NCI-H2196 (cell line): ENCODE results near the gene ARL4C.
A peak's percentile ranks its signal among the peaks of the same experiment; 100 is the strongest.

Experiments used
- DNase-seq: peaks from one replicate; lab custom pipeline; 2025; ENCODE audit not compliant: unreplicated experiment; lab: John Stamatoyannopoulos, UW

Gene ARL4C

GRCh38 chr2:234500394-234501006, 3.6 kb upstream of the ARL4C start:
- DNase-seq: peak; percentile 68

DNA sequence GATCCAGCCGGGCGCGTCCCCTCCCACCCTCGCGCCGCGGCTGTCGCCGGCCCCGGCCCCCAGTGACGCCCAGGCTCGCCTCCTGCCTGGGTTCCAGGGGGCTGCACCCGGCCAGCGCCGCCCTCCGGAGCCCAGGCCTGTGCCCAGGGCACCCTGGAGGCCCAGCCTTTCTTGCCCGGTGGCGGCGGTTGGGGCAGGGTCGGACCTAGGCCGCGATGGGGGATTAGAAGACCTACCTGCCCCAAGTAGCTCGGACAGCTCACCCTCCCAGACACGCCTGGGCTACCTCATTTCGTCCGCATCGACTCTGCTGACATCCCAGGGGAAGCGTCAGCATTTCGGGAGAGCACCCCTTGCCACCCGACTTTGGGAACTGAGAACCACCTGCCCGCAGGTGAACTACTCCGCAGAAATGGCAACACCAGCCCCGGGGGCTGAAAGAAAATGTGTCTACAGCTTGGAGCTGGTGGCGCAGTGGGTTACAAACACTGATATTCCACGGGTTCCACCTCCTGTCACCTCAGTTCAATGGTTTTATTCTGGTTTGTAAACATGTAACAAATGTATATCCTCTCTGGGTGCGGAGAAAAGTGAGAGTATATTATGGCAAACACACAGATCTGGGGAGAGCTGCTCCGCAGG, 834 bp upstream of the ARL4C start:
- DNase-seq: no peak

- DNase-seq: peak; percentile 51
These were observed 636 bp downstream of the ARL4C start for GRCh38 chr2:234496055-234496834.

DNA sequence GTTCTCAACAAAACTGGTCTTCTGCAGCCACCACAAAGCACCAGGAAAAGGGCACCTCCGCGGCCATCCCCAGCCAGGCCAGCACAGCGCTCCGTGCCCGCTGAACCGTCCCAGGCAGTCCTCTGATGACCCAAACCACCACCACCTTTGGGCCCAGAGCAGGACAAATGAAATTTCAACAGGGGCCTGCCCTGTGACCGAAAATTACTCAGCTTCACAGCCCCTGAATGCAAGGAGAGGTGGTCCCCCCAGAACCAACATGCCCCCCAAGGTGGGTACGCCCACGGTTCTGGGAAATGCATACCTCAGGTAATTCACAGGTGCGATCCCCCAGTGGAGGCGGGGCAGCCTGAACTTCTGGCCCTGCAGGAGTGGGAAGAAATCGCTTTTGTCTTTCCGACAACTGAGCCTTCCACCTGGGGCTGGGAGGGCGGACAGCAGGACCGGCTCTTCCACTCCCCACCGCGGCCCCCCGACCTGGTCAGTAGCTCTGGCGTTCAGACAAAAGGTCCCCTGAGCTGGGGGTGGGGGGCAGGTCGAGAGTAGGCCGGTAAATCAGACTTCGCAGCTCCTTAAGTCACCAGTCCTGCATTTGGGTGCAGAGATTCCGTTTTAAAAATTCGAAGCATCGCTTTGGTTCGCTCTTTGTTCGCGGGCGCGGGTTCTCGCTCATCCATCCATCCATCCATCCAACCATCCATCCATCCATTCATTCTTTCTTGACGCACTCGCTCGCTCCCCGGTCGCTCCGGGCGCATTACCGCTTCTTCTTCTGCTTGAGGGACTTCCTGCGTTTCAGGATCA, 1.4 kb downstream of the ARL4C start:
- DNase-seq: no peak

GRCh38 chr2:234494361-234495250, 2.3 kb downstream of the ARL4C start:
- DNase-seq: peak; percentile 62

DNA sequence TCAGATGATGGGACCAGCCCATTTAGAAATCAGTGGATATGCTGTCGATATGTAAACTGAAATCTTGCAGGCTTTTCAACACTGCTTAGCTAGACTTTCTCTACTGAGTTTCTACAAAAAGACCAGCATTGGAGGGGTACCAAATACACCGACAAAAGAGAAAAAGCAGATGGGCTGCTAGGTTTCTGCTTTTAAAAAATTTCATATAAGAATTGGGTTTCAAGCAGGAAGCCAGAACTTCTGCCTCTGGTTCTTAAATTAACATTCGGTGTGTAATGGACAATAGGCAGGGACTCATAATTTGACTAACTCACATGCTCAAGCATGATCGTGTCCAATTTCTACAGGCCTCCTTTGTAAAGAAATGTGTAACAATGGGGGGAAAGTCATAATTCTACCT, 3.1 kb downstream of the ARL4C start:
- DNase-seq: no peak

DNA sequence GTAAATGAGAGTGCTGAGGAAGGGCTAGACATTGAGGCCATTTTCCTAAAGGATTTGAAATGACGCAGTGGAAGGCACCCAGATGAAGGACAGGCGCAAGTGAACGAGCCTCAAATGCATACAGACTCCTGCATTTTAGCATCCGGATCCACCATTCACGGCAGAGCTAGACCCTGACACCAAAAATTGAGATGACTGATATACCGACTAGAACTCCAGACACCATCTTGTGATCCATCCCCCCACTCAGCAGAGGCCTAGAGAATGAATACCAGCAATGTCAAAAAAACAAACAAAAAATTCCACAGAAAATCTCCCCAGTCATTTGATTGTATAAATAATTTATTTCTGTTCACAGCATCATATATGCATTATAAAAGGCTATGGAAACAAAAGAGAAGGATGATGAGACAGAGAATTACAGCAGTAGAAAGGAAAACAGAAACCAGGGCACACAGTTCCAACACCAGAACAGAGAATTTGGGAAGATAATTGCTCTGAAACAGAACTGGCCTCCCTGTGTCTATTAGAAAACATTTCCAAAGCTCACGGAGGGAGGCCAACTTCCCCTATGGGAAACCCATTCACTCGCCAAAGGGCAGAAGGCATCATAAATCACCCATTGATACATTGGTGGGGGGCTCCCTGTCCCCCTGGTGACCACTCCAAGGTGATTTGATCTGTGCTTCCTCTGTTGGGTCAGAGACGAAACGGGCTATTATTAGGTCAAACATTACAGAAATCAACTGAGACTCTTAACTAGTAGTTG, 4.0 kb downstream of the ARL4C start:
- DNase-seq: no peak

DNA sequence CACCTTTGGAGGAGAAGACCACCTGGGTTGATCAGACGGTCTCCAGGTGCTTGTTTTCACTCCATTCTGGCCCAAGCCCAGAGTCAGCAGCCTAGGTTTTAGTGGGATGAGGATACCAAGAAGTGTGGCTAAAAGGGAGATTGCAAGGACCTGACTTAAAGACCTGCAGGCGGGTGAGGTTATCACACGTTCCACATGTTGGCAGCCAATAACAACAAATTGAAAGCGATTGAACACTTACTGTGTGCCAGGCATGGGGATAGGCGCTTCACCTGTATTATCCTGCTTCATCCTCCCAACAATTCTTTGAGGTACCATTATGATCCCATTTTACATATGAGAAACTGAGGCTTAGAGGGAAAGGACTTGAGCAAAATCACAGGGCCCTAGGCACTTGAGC, 5.0 kb downstream of the ARL4C start:
- no peak for DNase-seq

DNA sequence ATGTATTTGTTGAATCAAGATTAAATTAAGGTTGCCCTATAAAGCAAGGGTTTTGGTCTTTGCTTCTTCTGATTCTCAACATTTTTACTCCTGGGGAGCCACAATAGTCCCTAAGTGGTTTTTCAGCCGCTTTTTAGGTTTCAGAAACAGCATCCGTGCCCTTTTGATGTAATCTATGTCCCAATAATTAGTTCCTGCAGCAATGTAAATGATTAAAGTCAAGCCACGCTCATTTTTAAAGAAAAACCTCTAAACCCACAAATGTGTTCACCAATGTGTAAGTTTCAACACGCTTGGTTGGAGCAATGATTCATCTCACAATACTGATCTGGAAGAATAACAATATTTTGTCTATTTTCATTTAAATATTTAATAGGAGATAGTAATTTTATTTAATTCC, 5.6 kb downstream of the ARL4C start:
- no peak for DNase-seq

DNA sequence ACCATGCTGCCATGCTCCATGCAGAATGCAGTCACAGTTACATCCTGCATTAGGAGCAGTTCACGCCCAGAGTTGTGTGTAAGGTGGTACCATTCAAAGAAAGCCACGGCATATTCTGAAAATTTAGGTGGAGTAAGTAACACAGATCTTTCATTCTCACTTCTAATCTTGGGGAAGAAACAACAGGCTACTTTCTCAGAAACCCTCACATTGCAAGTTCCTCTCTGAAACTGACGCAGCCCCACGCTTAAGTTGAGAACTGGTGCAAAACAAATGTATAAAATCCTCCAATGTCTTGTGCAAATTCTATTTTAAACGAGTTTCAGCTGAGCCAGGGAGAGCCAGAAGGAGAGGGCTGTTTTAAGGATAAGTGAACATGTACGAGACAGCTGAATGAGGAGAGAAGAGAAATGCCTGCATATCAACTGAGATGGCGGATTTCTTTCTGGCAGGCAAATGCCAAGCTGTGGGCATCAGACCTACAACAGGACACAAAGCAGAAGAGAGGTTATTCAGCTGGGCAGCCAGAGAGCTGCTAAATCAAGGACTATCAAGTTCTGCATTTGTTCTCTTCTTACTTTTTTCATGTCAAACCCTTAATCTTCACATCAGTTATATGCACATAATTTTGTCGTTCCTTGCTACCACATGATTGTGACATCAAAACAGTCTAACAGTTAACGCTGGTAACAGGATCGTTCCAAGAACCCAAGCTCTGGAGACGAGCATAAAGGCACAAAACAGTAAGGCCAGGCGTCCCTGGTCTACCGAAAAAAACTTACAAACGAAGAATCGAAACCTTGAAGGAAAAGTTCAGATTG, 6.4 kb downstream of the ARL4C start:
- DNase-seq: no peak

DNA sequence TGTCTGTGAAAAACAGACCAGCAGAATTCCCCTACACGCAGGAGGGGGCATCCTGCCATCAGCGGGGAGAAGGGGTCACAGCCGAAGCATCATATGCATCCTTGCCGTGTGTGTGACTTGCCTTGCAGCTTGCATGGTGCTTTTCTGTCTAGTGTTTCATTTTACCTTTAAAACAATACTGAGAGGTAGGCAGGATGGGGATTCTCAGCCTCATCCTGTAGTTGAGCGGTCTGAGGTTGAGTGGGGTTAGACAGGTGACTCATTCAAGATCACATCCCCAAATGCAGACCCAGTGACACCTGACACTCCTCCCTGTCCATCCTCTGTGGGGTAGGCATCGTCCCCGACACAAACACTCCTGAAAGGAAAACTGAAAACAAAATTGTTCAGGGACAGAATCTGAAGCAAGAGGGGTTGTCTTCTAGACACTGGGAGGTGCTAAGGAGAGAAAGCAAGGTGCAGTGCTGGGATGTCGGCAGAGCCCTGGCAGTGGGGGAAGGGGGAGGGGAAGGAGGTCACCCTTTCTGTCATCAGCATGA, 7.9 kb downstream of the ARL4C start:
- DNase-seq: no peak

DNA sequence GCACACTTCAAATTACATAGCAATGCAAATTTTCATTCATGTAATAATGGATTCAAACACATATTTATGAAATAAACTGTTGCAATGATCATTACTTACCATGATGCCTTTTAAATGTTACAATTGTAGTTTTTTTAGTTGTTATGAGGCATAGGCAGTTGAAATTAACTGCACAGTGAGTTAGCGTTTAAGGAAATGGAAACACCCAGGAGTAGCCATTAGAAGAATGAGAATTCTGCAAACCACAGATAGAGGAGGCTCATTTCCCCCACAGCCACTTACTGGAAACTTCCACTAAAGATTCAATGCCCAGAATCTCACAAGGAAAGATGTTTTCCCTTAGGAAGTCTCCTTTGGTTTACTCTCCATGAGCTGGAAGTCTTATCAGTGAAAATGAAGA, 8.4 kb downstream of the ARL4C start:
- no peak for DNase-seq

DNA sequence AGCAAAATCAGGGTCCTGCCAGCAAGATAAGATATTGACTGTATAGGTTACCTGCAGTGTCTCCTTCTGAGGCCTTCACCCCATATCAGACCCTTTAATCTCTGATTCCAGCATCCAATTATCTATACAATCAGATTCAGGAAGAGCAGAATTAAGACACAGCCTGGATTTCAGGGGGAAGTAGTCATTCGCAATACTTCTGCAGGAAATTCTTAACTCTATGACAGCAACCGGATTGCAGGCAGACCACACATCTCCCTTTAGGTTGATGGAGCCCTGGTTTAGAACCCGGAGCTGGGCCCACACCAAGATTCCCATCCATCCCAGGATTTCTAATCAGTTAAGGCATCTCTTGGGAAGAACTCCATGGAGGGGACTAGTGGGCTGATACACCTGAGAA, 9.5 kb downstream of the ARL4C start:
- no peak for DNase-seq

- peak; percentile 50 for DNase-seq
These were observed 13.2 kb downstream of the ARL4C start for GRCh38 chr2:234483568-234484251.

DNA sequence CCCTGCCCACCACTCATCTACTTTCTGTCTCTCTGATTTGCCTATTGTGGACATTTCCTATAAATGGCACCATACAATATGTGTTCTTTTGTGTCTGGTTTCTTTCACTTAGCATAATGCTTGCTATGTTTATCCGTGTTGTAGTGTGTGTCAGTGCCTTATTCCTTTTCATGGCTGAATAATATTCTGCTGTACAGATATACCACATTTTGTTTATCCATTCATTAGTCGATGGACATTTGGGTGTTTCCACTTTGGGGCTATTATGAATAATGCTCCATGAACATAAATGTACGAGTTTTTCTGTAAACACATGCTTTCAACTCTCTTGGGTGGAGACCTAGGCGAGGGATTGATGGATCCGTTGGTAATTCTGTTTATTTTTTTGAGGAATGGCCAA, 15.6 kb downstream of the ARL4C start:
- DNase-seq: no peak

- DNase-seq: no peak
These were observed 16.5 kb downstream of the ARL4C start for GRCh38 chr2:234480337-234480736.

DNA sequence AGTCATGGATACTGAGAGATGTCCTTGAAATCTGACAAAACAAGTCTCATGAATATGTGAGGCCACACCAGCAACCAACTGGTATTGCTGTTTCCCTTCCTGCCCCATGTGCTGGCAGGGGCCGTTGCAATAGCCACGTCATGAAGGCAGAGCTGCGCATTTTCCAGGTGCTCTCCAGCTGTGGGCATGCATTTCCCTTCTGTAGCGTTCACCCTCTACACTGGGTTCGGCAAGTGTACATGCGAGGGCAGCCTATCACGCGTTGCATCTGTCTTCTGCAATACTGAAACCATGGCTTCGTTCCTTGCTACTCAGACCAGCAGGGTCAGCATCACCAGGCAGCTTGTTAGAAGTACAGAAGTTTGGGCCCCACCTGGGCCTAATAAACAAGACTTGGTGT, 17.4 kb downstream of the ARL4C start:
- no peak for DNase-seq
